CD14-positive monocyte (primary cell): ENCODE measurements around the gene C10orf71. TPM values are rescaled to one million over a fixed set of nuclear protein-coding genes. Genes with fewer than 3 reads are reported as not detected.

ENCODE experiments used
- DNase-seq, 3 donors: peaks; one replicate each; pipeline ENCODE4 v3.0.0-alpha.2; 2011 to 2022
- H2AFZ ChIP-seq: 2 replicates; pipeline ENCODE4 v1.6.0; 2012; ENCODE audit warnings: mild to moderate bottlenecking, low read depth, low read length, inconsistent platforms; ENCODE audit not compliant: insufficient read depth, poor library complexity, severe bottlenecking
- H3K27ac ChIP-seq, 2 donors: 1 replicate in 1 of 2; 2 replicates in 1 of 2; pipeline ENCODE4 v1.5.1; 2012 to 2013; ENCODE audit warnings: low read length in 2 of 2, control low read depth in 1 of 2, inconsistent platforms in 1 of 2, low read depth in 1 of 2, mild to moderate bottlenecking in 1 of 2
- H3K27me3 ChIP-seq, 2 donors: one replicate each; pipeline versions ENCODE4 v1.6.0 to v1.6.1; 2011 to 2013; ENCODE audit warnings: low read length in 2 of 2; ENCODE audit not compliant: control insufficient read depth in 2 of 2, insufficient read depth in 2 of 2
- H3K36me3 ChIP-seq, 2 donors: replicated peaks in 1 of 2; 1 replicate in 1 of 2; 2 replicates in 1 of 2; pipeline versions ENCODE4 v1.5.1 to v1.6.1; 2012 to 2013; ENCODE audit warnings: low read length in 2 of 2, control low read depth in 1 of 2, inconsistent platforms in 1 of 2, mild to moderate bottlenecking in 1 of 2; ENCODE audit not compliant: insufficient read depth in 2 of 2, control insufficient read depth in 1 of 2
- H3K4me1 ChIP-seq, 2 donors: 1 replicate in 1 of 2; 2 replicates in 1 of 2; pipeline versions ENCODE4 v1.5.1 to v1.6.1; 2012 to 2013; ENCODE audit warnings: low read length in 2 of 2, control low read depth in 1 of 2, inconsistent platforms in 1 of 2, mild to moderate bottlenecking in 1 of 2, moderate library complexity in 1 of 2; ENCODE audit not compliant: insufficient read depth in 2 of 2, control insufficient read depth in 1 of 2
- H3K4me2 ChIP-seq: replicated peaks from 2 replicates; pipeline ENCODE3; 2012; ENCODE audit warnings: low read length, moderate library complexity, mild to moderate bottlenecking; ENCODE audit not compliant: poor library complexity, severe bottlenecking; ENCODE audit errors: extremely low read depth
- H3K4me3 ChIP-seq, 3 experiments: fragments of 200-600 bp in 1 of 3; sonication (generic) in 1 of 3; replicated peaks in 1 of 3; 1 replicate in 2 of 3; 2 replicates in 1 of 3; pipeline ENCODE4 v1.5.1; 2011 to 2013; ENCODE audit warnings: low read length in 3 of 3, mild to moderate bottlenecking in 3 of 3, control low read depth in 2 of 3, low read depth in 2 of 3, inconsistent platforms in 1 of 3, moderate library complexity in 1 of 3
- H3K79me2 ChIP-seq: 2 replicates; pipeline ENCODE4 v1.6.0; 2012; ENCODE audit warnings: mild to moderate bottlenecking, control low read depth, inconsistent platforms, low read length, moderate library complexity; ENCODE audit not compliant: insufficient read depth
- H3K9ac ChIP-seq: 2 replicates; pipeline ENCODE4 v1.6.0; 2017; ENCODE audit warnings: low read length, mild to moderate bottlenecking; ENCODE audit not compliant: insufficient read depth, poor library complexity, severe bottlenecking
- H3K9me3 ChIP-seq, 2 donors: replicated peaks in 1 of 2; 1 replicate in 1 of 2; 2 replicates in 1 of 2; pipeline versions ENCODE4 v1.5.1 to v1.6.1; 2012 to 2013; ENCODE audit warnings: low read length in 2 of 2, control low read depth in 1 of 2; ENCODE audit not compliant: control insufficient read depth in 1 of 2, insufficient read depth in 1 of 2
- H4K20me1 ChIP-seq: 2 replicates; pipeline ENCODE4 v1.6.0; 2012; ENCODE audit warnings: mild to moderate bottlenecking, low read length, control low read depth, moderate library complexity; ENCODE audit not compliant: insufficient read depth
- H3K27ac Mint-ChIP-seq, 7 donors: one replicate each; pipeline ENCODE4 v1.8.0; 2020; ENCODE audit warnings: mild to moderate bottlenecking in 7 of 7, mixed read lengths in 7 of 7, moderate library complexity in 6 of 7, inconsistent platforms in 2 of 7
- H3K27me3 Mint-ChIP-seq, 3 donors: one replicate each; pipeline ENCODE4 v1.8.0; 2021 to 2022; ENCODE audit warnings: low read depth in 3 of 3, mild to moderate bottlenecking in 3 of 3, mixed read lengths in 3 of 3, moderate library complexity in 3 of 3, inconsistent platforms in 1 of 3
- H3K36me3 Mint-ChIP-seq, 2 donors: one replicate each; pipeline ENCODE4 v1.8.0; 2020; ENCODE audit warnings: mixed read lengths in 2 of 2, inconsistent platforms in 1 of 2, mild to moderate bottlenecking in 1 of 2
- H3K4me1 Mint-ChIP-seq: one replicate; pipeline ENCODE4 v1.8.0; 2020; ENCODE audit warnings: mild to moderate bottlenecking, mixed read lengths
- H3K4me3 Mint-ChIP-seq, 2 donors: one replicate each; pipeline ENCODE4 v1.8.0; 2020; ENCODE audit warnings: mild to moderate bottlenecking in 2 of 2, mixed read lengths in 2 of 2, moderate library complexity in 1 of 2
- H3K9me3 Mint-ChIP-seq, 7 donors: one replicate each; pipeline ENCODE4 v1.8.0; 2020 to 2022; ENCODE audit warnings: mixed read lengths in 7 of 7, mild to moderate bottlenecking in 6 of 7, moderate library complexity in 6 of 7, inconsistent platforms in 2 of 7
- CTCF ChIP-seq: fragments of 200-600 bp; IDR thresholded peaks from one replicate; pipeline ENCODE4 v1.8.0; 2022; ENCODE audit warnings: antibody characterized with exemption, mild to moderate bottlenecking
- WGBS: methylation state at CpG from one replicate; pipeline ENCODE4 v1.1.5; 2013; ENCODE audit warnings: missing lambda C conversion rate; ENCODE audit not compliant: insufficient coverage; 5-methylcytosine and 5-hydroxymethylcytosine counted together
- intact Hi-C, 2 donors: fragments of 100-400 bp; cut with micrococcal nuclease; formaldehyde crosslinking; loops; one replicate each; pipeline versions ENCODE4 v1.15.0 to v1.15.1; 2023
- polyA plus RNA-seq, 3 donors: library from polyadenylated mRNA; depleted of rRNA in 1 of 3; unstranded in 2 of 3; stranded (reverse) in 1 of 3; fragments of 300-500 nt in 2 of 3; fragments of >200 nt in 1 of 3; fragmentation: Illumina TruSeq in 2 of 3; gene quantifications; 1 replicate in 2 of 3; 2 replicates in 1 of 3; pipeline ENCODE4 v1.2.3, GENCODE V29; 2012 to 2021

Gene C10orf71
- polyA plus RNA-seq, 3 donors: not detected

- intact Hi-C loops: loop anchor here in 1 of 2 donors (5.0 kb wide), 3 partner anchors 41 to 106 kb away; no protein-coding TSS in a partner anchor
- Histone ChIP-seq H3K9me3 (no peaks in the 10 kb centered on the region), H3K4me2 (no peak overlapping the region), H2AFZ (peak overlapping the region; percentile 61), H3K36me3 (no peaks in the 10 kb centered on the region), H3K27me3 (no peaks in the 10 kb centered on the region), H3K9ac (no peak overlapping the region), H3K4me3 (peak overlapping the region in 1 of 3 experiments; percentile 19), H3K79me2 (no peaks in the 10 kb centered on the region), H4K20me1 (no peaks in the 10 kb centered on the region), H3K27ac (peak overlapping the region; percentile 50 to 92), H3K4me1 (peaks cover 76 to 87% of the 10 kb centered on the region in 2 donors)
- Mint-ChIP-seq H3K4me1 (peaks cover 72% of the 10 kb centered on the region), H3K27me3 (peaks cover 0 to 5% (median 2%) of the 10 kb centered on the region in 3 donors), H3K9me3 (peaks cover 3 to 14% (median 6%) of the 10 kb centered on the region in 7 donors), H3K27ac (peak overlapping the region; percentile 85 to 98 (median 96)), H3K36me3 (peaks cover 0 to 4% of the 10 kb centered on the region in 2 donors), H3K4me3 (no peak overlapping the region)
- 23% methylated on average over 8 of the region's 12 CpGs for WGBS
- TF ChIP-seq CTCF: no peak
- DNase-seq: peak; percentile 90 to 93 (median 90)
Measured at GRCh38 chr10:49282879-49283341, 16.1 kb upstream of the C10orf71 start.

DNA sequence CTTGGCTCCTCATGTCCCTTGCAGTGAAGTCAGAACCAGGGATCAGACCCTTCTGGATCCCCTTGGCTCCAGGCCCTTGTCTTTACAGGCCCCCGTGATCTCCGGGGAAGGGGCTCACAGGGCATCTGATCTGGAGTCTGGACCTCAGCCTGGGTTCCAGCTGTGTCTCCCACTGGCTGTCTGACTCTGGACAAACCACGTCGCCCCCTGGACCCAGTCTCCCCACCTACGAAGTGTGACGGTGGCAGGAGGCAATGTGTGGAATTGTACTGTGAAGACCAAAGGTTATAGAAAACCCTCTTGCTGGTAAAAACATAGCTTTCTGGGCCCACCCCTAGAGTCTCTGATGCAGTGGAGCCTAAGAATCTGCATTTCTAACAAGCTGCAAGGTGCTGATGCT is 15.5 kb upstream of the C10orf71 start:
- no peak overlapping the region for H3K9ac ChIP-seq
- Mint-ChIP-seq H3K9me3 (peaks cover 3 to 12% (median 6%) of the 10 kb centered on the region in 7 donors), H3K4me1 (peaks cover 66% of the 10 kb centered on the region), H3K27me3 (peaks cover 0 to 5% (median 2%) of the 10 kb centered on the region in 3 donors), H3K36me3 (peaks cover 0 to 4% of the 10 kb centered on the region in 2 donors), H3K27ac (peak overlapping the region; percentile 85 to 98 (median 96)), H3K4me3 (no peak overlapping the region)
- no peaks in the 10 kb centered on the region for H3K79me2 ChIP-seq
- H3K4me1 ChIP-seq: peaks cover 76 to 81% of the 10 kb centered on the region in 2 donors
- intact Hi-C loops: loop anchor here in 1 of 2 donors (5.0 kb wide), 3 partner anchors 41 to 106 kb away; no protein-coding TSS in a partner anchor
- H3K4me3 ChIP-seq: no peak overlapping the region
- H3K4me2 ChIP-seq: no peak overlapping the region
- H3K9me3 ChIP-seq: no peaks in the 10 kb centered on the region
- peak overlapping the region in 1 of 2 donors; percentile 92 for H3K27ac ChIP-seq
- H3K27me3 ChIP-seq: no peaks in the 10 kb centered on the region
- no peak for DNase-seq
- WGBS: 100% methylated on average over 2 of the region's 6 CpGs
- no peak for TF ChIP-seq CTCF
- H3K36me3 ChIP-seq: no peaks in the 10 kb centered on the region
- H4K20me1 ChIP-seq: no peaks in the 10 kb centered on the region
- no peak overlapping the region for H2AFZ ChIP-seq
